ENCODE measurements around the gene SMPD4.
"Not testable (repeated sequence)": the region's sequence is repeated elsewhere in the genome, so short reads cannot be mapped to it uniquely, and the experiment has no call there.

Gene SMPD4, protein sequence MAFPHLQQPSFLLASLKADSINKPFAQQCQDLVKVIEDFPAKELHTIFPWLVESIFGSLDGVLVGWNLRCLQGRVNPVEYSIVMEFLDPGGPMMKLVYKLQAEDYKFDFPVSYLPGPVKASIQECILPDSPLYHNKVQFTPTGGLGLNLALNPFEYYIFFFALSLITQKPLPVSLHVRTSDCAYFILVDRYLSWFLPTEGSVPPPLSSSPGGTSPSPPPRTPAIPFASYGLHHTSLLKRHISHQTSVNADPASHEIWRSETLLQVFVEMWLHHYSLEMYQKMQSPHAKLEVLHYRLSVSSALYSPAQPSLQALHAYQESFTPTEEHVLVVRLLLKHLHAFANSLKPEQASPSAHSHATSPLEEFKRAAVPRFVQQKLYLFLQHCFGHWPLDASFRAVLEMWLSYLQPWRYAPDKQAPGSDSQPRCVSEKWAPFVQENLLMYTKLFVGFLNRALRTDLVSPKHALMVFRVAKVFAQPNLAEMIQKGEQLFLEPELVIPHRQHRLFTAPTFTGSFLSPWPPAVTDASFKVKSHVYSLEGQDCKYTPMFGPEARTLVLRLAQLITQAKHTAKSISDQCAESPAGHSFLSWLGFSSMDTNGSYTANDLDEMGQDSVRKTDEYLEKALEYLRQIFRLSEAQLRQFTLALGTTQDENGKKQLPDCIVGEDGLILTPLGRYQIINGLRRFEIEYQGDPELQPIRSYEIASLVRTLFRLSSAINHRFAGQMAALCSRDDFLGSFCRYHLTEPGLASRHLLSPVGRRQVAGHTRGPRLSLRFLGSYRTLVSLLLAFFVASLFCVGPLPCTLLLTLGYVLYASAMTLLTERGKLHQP

DNA sequence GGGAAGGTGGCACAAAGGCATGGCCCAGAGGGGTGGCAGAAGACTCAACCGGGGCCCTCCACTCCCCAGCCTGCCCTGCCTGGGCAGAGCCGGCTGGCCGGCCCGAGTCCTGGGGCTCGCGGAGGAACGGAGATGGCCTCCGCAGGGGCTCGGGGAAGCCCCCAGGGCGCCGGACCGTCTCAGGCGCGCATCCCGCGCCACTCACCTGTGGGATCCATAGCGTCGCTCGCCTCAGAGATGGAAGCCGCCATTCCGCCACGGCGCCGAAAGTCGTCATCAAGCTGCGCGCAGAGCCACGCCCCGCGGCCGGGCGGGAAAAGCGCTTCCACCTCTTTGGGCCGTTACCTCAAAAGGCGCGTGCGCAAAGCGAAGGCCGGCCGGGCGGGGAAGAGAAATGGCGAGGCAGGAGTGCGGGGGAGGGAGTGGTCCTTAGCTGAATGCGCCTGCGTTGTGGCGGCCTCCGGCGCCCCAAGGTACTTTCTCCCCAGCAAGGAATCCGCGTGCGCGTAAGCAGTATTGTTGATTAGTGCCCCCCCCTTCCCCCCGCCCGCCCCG, at the start of gene SMPD4:
Gene SMPD4, minus strand, starts transcription at position 278 of the 555 bp plus-strand sequence. CDS start 5,010 bp downstream, outside the sequence.
- DNase-seq (ENCODE audit: low read depth), result peak; percentile 94

DNA sequence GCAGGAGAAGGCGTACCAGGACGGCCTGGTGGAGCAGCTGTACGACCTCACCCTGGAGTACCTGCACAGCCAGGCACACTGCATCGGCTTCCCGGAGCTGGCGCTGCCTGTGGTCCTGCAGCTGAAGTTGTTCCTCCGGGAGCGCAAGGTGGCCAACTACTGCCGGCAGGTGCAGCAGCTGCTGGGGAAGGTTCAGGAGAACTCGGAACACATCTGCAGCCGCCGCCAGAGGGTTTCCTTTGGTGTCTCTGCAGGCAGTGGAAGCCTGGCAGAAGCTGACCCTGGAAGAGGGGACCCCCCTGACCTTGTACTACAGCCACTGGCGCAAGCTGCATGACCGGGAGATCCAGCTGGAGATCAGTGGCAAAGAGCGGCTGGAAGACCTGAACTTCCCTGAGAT, 49.5 kb upstream of the SMPD4 start:
- not testable (repeated sequence) for DNase-seq (ENCODE audit: low read depth)

DNA sequence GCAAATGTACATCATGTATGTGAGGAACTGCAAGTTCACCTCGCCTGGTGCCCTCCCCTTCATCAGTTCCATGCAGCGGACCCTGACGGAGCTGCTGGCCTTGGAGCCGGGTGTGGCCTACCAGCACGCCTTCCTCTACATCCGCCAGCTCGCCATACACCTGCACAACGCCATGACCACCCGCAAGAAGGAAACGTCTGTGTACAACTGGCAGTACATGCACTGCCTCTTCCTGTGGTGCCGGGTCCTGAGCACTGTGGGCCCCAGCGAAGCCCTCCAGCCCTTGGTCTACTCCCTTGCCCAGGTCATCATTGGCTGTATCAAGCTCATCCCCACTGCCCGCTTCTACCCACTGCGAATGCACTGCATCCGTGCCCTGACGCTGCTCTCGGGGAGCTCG, 49.0 kb upstream of the SMPD4 start:
- DNase-seq (ENCODE audit: low read depth), result not testable (repeated sequence)

DNA sequence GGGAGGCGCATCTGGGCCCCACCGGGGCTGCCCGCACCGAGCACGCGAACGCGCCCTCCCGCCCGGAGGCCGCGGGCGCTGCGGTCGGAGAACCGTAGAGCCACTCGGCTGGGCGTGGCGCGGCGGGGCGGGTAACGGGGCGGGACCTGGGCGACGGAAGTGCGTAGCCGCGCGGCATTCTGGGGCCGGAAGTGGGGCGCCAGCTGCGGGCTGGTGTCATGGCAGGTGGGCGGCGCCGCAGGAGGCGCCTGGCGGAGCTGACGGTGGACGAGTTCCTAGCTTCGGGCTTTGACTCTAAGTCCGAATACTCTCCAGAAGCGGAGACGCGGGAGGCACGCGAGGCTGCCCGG, 47.7 kb upstream of the SMPD4 start:
- DNase-seq (ENCODE audit: low read depth), result peak; percentile 15

DNA sequence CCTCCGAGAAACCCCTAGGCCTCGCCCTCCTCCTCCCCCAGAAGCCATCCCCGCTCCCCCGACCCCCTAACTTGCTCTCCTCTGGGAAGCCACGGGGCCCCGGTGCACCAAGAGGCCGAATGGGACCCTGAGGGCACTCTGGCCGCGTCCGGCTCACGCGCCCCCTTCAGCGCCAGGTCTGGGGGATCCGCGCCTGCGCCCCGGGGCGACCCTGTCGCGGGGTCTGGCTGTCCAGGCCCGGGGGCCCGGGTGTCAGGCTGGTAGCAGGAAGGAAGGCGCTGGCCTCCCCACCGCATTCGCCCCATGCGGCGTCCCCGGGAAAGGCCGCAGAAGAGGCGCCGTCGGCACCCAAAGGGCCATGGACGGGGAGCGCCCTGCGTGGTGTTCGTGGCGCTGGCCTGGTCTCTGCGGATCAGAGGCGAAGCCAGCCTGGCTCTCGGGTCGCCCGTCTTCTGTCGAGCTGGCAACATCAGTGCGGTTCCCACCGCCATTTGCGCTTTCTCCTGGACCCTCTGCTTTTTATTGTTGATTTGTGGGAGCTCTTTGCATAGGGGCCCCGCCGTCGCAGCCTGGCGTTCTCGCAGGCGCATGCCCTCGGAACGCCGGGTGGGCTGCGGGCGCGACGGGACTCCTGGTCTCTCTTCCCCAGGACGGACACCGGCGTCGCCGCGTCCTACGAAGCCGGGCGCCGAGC, 47.2 kb upstream of the SMPD4 start:
- DNase-seq (ENCODE audit: low read depth), result not testable (repeated sequence)

DNA sequence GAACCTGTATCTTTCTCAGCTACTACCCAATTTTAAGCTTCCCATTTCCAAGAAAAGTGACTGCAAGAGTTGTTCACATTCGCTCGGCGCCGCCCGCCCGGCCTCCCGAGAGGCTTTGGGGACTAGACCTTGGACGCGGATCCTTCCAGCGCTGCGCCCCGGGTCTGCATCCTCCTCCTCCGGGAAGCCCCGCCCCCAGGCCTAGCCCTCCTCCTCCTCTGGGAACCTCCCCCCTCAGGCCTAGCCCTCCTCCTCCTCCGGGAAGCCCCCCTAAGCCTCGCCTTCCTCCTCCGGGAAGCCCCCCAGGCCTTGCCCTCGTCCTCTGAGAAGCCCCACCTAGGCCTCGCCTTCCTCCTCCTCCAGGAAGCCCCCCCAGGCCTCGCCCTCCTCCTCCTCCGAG, 46.6 kb upstream of the SMPD4 start:
- DNase-seq (ENCODE audit: low read depth), result not testable (repeated sequence)

DNA sequence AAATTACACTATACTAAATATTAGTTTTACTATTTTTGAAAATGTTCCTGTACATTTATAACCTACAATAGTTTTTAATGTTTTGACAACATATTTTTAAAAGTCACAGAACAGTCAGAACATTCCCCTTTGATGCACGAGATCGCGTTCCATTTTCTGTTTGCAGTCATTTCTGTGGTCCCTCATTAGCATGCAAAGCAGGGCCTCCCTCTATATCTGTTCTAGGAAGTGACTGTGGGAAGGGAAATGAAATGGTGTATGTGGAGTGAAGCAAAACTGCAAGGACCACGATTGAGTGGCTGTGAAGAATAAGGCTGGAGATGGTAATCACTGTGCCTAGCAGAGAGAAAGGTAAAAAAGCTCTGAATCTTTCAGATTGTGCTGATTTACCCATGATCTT, 41.1 kb upstream of the SMPD4 start:
- DNase-seq (ENCODE audit: low read depth), result not testable (repeated sequence)

DNA sequence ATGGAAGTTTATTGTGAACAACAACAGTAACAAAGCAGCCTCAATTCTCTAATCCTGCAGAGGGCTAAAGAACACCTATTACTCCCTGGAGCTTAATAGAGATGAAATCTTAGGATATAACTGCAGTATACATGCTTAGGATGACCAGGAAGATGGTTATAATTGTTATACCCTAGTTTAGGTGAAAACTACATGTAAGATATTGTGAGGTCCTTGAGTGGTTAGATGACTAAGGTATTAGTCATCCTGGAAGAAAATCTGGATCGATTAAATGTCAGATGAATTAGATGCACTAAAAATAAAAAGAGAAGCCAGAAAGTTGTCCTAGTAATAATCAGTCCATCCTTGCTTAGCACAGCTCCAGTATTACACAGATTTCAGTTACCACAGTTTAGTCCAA, 39.1 kb upstream of the SMPD4 start:
- not testable (repeated sequence) for DNase-seq (ENCODE audit: low read depth)

DNA sequence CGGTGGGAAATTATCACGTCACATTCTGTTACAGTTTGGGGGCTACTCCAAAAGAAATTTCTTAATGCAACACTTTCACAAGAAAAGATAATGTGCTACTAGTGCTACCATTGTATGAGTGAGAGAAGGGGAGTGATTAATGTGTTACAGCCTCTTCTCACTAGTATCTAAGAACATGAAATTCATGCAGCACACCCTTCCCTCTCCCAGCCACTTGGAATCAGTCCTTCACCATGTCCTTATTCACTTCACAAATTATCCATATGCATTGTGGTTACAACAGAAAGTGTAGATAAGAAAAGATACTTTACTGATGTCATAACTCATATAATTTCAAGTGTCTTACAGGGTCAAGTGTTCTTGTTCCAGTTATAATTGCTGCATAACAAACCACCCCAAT, 37.7 kb upstream of the SMPD4 start:
- not testable (repeated sequence) for DNase-seq (ENCODE audit: low read depth)

DNA sequence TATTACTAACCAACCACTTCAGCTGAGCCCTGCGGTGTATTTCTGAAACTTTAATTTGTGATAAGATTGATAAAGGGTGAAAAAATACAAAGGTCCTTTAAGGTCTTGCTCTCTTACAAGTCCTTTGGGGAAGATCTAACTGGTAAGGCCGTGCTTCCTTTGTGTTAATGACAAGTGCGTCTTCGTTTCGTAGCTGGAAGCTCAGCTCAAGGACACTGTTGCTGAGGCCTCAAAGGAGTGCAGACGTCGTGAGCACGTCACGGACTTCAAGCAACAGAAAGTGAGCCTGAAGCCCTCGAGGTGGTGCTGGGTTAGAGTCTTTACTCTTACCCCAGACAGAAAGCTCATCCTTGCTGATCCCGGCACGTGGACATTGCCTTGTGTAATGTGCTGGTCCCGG, 25.6 kb upstream of the SMPD4 start:
- DNase-seq (ENCODE audit: low read depth), result not testable (repeated sequence)

DNA sequence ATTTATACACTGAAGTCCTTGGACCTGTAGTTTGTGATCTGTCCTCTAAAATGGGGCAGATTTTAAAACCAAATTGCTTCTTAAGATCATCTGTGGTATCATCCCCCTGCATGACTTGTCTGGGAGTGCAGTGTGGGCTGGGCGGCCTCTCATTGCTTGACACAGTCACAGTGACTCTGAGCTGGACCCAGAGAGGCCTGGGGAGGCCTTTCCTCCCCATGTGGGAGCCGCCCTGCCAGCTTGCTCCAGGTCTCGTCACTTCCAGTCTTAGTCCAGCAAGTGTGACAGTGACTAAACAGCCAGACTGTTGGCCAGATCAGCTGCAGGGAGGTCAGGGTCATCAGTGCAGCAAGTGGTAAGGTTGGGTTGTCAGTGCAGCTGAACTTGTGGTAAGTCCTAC, 21.7 kb upstream of the SMPD4 start:
- DNase-seq (ENCODE audit: low read depth), result not testable (repeated sequence)

DNA sequence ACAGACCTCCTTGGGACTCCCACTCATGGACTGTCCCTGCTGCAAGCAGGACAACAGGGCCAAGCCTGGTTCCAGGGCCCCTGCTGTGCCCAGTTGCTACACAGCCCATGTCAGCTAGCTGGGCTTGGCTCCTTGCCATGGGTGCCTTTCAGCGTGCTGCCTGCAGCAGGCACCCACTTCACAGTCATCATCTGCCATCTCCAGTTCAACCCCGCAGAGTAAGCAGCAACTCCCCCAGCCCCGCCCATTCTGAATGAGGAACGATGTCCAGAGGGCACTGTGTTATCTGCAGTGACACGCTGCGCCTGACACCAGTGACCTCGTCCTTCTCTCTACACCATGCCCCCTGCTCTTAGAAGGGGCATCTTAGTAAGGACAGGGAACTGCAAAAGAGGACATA, 21.1 kb upstream of the SMPD4 start:
- not testable (repeated sequence) for DNase-seq (ENCODE audit: low read depth)

DNA sequence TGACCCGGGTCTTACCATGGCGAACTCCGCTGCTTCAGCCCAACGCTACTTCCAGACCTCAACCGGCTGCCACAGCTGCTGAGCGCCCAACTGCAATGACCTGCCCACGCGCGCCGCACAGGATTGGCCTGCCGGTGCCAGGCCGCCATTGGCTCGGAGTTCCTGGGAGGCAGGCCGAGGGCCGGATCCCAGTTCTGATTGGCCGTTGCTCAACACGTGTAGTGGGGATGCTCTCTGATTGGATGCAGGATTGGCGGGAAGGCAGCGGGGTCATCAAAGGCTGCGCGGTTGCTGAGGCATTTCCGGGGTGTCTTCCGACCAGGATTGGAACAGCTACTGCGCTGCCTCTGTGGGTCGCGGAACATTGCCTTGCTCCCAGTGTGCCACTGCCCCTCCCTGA, 16.9 kb upstream of the SMPD4 start, which contains the start of gene TUBA3E:
Gene TUBA3E, minus strand, starts transcription at position 97 of the 400 bp plus-strand sequence. Its CDS starts 79 bp downstream, at position 18.
- no peak for DNase-seq (ENCODE audit: low read depth)

DNA sequence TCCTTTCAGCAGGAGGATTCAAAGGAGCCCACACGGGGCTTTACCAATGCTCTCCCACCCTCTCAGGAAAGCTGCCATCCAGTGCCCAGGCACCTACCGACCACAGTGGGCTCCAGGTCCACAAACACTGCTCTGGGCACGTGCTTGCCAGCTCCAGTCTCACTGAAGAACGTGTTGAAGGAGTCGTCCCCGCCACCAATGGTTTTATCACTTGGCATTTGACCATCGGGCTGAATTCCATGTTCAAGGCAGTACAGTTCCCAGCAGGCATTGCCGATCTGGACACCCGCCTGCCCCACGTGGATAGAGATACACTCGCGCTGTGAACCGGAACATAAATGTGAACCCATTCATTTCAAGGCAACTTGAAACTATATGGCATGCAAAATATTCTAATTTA, 14.7 kb upstream of the SMPD4 start:
- DNase-seq (ENCODE audit: low read depth), result not testable (repeated sequence)

DNA sequence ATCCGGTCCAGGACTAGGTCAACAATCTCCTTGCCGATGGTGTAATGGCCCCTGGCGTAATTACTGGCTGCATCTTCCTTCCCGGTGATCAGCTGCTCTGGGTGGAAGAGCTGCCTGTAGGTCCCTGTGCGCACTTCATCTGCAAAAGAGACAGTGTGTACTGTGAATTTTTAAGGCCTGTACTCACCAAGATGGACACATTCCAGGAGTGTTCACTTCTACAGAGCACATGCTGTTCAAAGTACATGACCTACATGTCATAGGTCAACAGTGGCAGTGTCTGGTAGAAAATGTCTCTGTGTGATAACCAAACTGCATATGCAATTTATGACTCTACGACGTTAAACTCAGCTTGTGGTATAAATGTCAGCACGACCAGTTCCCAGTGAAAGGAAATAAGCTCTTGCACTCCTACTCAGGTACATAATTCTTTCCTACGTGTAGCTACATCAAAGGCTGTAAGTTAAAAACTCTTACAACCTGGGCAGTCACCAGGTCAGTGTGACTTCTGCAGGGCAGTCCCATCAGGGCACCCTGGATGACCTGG, 13.8 kb upstream of the SMPD4 start:
- not testable (repeated sequence) for DNase-seq (ENCODE audit: low read depth)

DNA sequence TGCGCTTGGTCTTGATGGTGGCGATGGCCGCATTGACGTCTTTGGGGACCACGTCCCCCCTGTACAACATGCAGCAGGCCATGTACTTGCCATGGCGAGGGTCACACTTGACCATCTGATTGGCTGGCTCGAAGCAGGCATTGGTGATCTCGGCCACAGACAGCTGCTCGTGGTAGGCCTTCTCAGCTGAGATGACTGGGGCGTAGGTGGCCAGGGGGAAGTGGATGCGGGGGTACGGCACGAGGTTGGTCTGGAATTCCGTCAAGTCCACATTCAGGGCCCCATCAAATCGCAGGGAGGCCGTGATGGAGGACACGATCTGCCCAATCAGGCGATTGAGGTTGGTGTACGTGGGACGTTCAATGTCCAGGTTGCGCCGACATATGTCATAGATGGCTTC, 12.4 kb upstream of the SMPD4 start:
- DNase-seq (ENCODE audit: low read depth), result not testable (repeated sequence)

DNA sequence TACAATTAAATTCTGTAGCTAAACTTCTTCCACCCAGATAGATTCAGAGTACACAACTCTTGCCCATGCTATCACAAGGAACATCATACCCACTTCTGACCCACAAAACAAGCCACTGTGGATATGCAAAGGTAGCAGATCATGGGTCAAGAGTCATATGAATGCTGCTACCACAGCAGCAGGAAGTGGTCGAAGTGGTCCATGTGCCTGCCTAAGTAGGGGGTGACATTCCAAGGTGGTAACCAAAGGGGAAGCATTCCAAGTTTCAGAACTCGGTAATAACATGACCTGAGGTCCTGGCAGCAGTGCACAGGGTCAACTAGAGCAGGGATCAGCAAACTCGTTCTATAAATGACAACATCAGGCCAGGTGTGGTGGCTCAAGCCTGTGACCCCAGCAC, 11.0 kb upstream of the SMPD4 start:
- not testable (repeated sequence) for DNase-seq (ENCODE audit: low read depth)

DNA sequence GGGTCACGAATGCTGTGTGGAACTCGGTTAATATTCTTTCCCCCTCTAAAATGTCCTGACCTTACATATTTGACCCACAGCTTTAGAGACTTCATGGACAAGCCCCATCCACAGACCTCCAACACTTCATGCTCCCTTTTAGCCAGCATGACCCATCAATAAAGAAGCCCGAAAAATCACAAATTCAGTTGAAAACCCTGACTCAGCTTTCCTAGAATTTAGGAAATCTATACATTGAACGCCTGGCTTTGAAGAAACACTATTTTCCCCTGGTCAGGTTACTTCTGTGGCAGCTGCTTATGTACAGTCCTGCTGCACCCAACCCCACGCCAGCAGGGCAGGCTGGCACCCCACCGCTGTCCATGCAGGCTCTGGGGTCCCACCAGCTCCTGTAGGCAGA, 9.9 kb upstream of the SMPD4 start:
- DNase-seq (ENCODE audit: low read depth), result not testable (repeated sequence)

DNA sequence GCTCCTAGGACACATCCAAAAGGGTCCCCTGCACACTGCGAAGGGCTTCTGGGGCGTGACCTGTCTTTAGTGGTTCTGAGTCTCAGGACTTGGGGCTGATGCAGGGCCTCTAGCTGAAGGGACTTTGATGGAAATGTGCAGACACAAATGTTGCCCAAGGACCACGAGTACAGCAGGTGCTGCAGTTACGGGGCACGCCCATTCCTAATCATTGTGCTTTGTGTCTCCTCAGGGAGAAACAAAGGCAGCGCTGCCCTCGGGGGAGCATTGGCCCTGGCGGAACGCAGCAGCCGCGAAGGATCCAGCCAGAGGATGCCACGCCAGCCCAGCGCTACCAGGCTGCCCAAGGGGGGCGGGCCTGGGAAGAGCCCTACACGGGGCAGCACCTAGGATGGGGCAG, 8.8 kb upstream of the SMPD4 start:
- no peak for DNase-seq (ENCODE audit: low read depth)

DNA sequence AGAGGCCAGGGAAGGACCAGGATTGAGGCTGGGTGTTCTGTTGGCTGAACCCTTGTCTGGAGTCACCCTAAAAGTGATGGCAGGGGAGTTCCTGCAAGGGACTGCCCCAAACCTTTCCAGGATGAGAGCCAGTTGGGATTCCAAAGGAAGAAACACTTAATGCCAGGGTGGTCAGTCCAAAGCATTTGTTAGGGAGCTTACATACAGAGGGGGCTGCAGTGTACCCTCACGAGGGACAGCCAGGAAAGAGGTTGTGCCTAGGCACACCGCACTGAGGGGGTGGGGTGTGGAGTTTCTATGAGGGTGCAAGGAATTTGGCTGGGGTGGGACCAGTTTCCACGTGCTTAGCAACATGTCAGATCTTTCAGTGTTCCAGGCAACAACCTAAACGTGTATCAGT, 7.6 kb upstream of the SMPD4 start:
- not testable (repeated sequence) for DNase-seq (ENCODE audit: low read depth)

DNA sequence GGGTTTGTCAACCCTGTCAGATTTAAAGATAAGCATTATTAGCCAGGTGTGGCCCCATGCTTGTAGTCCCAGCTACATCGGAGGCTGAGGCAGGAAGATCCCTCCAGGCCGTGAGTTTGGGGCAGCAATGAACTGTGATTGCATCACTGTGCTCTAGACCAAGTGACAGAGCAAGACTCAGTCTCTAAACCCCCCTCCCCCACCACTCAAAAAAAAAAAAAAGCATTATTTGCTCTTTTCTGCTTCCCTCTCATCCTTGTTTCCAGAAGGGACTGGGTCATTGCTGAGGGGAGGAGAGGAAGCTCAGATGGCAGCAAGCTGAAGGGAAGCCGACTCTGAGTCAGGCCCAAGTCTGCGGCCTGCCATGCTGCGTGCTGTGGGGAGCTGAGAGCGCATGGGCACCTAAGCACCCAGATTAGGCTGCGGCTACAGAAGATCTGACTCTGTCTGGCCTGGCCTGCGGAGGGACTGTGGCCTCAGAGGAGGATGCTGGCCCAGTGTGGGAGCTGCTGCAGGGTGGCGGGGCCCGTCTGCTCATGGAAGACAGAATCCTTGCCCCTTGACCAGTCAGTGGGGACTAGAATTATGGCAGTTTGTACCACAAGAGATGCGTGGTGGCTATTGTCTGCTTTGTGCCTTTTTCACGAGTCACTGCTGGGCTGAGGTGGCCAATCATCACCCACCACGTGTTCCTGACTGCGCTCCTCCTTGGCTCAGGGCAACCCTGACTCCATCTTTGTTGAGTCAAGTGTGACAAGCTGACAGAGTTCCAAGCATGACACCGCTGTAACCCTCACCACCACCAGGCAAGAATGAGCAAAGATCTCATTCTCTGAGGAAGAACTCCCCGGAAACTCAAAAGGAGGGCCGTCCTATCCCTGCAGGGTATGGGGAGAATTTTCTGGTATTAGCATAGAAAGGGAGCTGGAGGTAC, 6.7 kb upstream of the SMPD4 start:
- not testable (repeated sequence) for DNase-seq (ENCODE audit: low read depth)

Measured in fibroblast of gingiva (primary cell).